AG04450 (cell line): ENCODE data around the gene XPO4. TPM values are rescaled to one million over a fixed set of nuclear protein-coding genes. Genes with fewer than 3 reads are reported as not detected.
A peak's percentile ranks its signal among the peaks of the same experiment; 100 is the strongest.

ENCODE experiments used
- CTCF ChIA-PET: fragments of 300-600, 350-600 bp; formaldehyde crosslinking; extraction: SDS; loops from one replicate; lab custom pipeline; 2022; ENCODE audit warnings: antibody characterized with exemption, inconsistent platforms; lab: Charles Lee
- POLR2A ChIA-PET: fragments of 350-600 bp; formaldehyde crosslinking; extraction: SDS; loops from one replicate; lab custom pipeline; 2021; ENCODE audit warnings: antibody characterized with exemption, inconsistent platforms; lab: Yijun Ruan, JAX
- DNase-seq: peaks from one replicate; pipeline ENCODE4 v3.0.0-alpha.2; 2011; ENCODE audit warnings: low read depth, low spot score
- H3K27ac ChIP-seq: one replicate; pipeline ENCODE4 v1.5.1; 2012; ENCODE audit warnings: low read depth, low read length, control low read depth
- H3K27me3 ChIP-seq: one replicate; pipeline ENCODE4 v1.6.0; 2012; ENCODE audit warnings: low read length; ENCODE audit not compliant: control insufficient read depth, insufficient read depth
- H3K4me3 ChIP-seq: 2 replicates; pipeline ENCODE4 v1.5.1; 2011; ENCODE audit warnings: mild to moderate bottlenecking, low read depth, low read length, control low read depth
- H3K9me3 ChIP-seq: 2 replicates; pipeline ENCODE4 v1.5.1; 2012; ENCODE audit warnings: low read length; ENCODE audit not compliant: control insufficient read depth, insufficient read depth
- polyA plus RNA-seq: library from polyadenylated mRNA; depleted of rRNA; stranded (reverse); fragments of >200 nt; gene quantifications from 2 replicates; pipeline ENCODE4 v1.2.3, GENCODE V29; 2011
- TF ChIP-seq, protein P1 (sequence below): IDR thresholded peaks from 2 replicates; pipeline ENCODE4 v1.5.1; 2011; ENCODE audit warnings: low read depth, low read length, control low read depth, inconsistent platforms

The XPO4 gene
- polyA plus RNA-seq, 1 experiment = 14.4 TPM

DNA sequence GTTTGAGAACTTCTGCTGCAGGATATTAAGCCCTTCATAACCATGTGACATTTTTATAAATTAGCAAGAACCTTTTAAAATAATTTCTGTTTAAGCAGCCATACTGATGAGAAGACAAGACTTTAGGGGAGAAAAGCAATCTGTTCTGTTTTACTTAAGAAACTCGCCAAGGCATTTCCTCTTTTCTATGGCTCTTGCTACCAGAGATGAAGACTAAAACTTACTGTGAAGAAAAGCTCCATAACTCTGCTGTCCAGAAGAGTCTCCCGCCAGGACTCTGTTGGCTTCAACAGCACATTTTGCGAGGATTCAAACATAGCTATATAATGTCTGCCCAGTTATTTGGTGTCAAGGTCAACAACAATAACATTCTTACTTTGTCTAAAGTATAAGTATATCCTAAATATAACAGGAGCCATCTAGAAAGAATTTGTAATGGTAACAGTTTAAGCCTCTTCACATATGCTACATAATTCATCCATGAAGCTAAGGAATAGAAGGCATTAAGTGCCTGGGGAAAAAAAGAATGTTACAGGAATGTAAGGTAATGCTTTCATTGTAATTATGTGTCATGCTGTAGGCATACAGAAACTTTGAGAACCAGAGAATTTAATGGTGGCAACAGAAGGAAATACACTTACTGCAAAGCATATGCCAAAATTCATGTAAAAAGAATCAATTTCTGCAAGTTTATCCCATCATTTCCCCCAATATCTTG lies 75.5 kb downstream of the XPO4 start:
- ChIA-PET CTCF (interaction anchor here (0.6 to 6.6 kb wide), 9 partner anchors 11 to 333 kb away, joined by 4 to 94 read pairs (median 14); partner anchors contain the start of gene IL17D), POLR2A (interaction anchor here (1.1 to 1.2 kb wide), 2 partner anchors 12 to 54 kb away, joined by 4 to 5 read pairs; partner anchors contain the start of gene EEF1AKMT1)
- no peak for DNase-seq
- Histone ChIP-seq H3K27me3 (no peaks in the 10 kb centered on the region), H3K27ac (no peak overlapping the region), H3K9me3 (no peaks in the 10 kb centered on the region), H3K4me3 (no peak overlapping the region)
- TF ChIP-seq, protein P1, sequence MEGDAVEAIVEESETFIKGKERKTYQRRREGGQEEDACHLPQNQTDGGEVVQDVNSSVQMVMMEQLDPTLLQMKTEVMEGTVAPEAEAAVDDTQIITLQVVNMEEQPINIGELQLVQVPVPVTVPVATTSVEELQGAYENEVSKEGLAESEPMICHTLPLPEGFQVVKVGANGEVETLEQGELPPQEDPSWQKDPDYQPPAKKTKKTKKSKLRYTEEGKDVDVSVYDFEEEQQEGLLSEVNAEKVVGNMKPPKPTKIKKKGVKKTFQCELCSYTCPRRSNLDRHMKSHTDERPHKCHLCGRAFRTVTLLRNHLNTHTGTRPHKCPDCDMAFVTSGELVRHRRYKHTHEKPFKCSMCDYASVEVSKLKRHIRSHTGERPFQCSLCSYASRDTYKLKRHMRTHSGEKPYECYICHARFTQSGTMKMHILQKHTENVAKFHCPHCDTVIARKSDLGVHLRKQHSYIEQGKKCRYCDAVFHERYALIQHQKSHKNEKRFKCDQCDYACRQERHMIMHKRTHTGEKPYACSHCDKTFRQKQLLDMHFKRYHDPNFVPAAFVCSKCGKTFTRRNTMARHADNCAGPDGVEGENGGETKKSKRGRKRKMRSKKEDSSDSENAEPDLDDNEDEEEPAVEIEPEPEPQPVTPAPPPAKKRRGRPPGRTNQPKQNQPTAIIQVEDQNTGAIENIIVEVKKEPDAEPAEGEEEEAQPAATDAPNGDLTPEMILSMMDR = no peak

DNA sequence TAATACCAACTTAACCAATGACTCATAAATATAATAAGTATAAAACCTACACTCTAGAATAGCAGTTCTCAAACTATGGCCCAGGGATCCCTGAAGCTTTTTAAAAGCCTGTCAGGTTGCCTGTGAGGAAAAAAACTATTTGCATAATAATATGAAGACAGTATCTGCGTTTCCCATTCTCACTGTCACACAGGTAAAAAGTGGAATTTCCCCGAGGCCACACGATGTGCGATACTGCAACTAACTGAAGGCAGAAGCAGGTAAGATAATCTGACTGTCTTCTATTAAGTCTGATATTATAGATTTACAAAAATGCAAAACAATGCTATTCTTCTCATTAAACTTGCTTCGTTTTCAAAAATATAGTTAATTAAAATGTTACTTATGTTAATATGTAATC lies 76.2 kb downstream of the XPO4 start:
- Histone ChIP-seq H3K9me3 (no peaks in the 10 kb centered on the region), H3K27ac (no peak overlapping the region), H3K4me3 (no peak overlapping the region), H3K27me3 (no peaks in the 10 kb centered on the region)
- DNase-seq = no peak
- TF ChIP-seq, protein P1 = no peak
- POLR2A ChIA-PET = interaction anchor here (1.2 kb wide), 1 partner anchor 12 kb away, joined by 5 read pairs; no protein-coding TSS in a partner anchor
- CTCF ChIA-PET = interaction anchor here (1.6 to 6.6 kb wide), 6 partner anchors 10 to 332 kb away, joined by 5 to 94 read pairs (median 46); partner anchors contain the start of gene IL17D

DNA sequence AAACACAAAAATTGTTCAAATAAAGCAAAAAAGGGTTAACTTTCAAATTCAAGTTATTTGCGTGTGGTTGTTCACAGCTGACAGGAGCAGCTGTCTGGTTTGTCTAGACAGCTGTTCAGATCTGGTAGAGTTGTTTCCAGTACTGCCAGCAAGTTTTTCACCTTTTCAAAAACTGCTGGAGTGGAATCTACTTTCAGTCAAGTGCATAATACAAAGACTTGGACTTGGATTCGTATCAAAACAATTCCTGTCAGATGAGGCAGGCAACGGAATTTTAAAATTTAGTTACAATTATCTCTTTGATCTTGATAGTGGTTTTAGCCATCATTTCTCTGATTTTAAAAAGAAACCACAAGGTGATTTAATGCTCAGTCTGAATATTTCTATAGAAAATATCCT lies 77.1 kb downstream of the XPO4 start:
- Histone ChIP-seq H3K4me3 (no peak overlapping the region), H3K27me3 (no peaks in the 10 kb centered on the region), H3K9me3 (no peaks in the 10 kb centered on the region), H3K27ac (no peak overlapping the region)
- TF ChIP-seq, protein P1 = no peak
- ChIA-PET CTCF (interaction anchor here (0.6 to 6.6 kb wide), 4 partner anchors 9 to 332 kb away, joined by 3 to 94 read pairs (median 43); no protein-coding TSS in a partner anchor), POLR2A (interaction anchor here (0.9 kb wide), 1 partner anchor 11 kb away, joined by 3 read pairs; no protein-coding TSS in a partner anchor)
- DNase-seq = no peak

DNA sequence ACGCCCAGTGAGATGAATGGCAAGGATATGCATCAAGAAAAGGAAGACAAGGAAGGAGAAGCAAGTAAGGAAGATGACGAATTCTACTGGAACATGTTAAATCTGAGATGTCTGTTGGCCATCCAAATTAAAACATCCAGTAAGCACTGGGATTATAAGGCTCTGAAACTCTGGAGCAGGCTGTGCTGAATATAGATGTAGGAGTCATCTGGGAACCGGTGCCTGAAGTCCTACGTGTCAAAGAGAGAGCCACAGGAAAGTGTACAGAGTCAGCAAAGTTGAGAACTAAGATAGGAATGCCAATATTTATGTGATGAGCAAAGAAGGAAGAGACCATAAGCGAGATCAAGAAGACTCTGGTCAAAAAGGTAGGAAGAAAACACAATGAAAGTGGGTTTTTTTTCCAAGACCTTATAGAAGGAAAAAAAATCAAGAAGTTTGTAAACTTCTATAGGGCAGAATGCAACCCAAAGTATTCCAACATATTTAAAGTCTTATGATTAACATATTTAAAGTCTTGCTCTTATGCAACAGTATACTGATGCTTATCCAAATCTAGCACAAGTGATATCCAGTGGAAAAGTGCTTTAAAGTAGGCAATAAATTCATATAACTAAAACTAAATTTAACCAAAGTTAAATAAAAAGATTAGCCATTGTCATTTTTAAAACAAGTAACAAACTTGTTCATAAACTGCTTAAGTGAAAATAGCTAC lies 77.6 kb downstream of the XPO4 start:
- ChIA-PET CTCF (interaction anchor here (4.9 to 6.6 kb wide), 2 partner anchors 113 to 331 kb away, joined by 80 to 94 read pairs; no protein-coding TSS in a partner anchor), POLR2A (interaction anchor here (0.9 kb wide), 1 partner anchor 10 kb away, joined by 3 read pairs; no protein-coding TSS in a partner anchor)
- H3K9me3 ChIP-seq = no peaks in the 10 kb centered on the region
- DNase-seq = no peak
- H3K27me3 ChIP-seq = no peaks in the 10 kb centered on the region
- peak overlapping the region; percentile 55 for H3K27ac ChIP-seq
- no peak overlapping the region for H3K4me3 ChIP-seq
- TF ChIP-seq, protein P1 = no peak
